ENCODE data around the gene SMIM36.

SMIM36 gene

DNA sequence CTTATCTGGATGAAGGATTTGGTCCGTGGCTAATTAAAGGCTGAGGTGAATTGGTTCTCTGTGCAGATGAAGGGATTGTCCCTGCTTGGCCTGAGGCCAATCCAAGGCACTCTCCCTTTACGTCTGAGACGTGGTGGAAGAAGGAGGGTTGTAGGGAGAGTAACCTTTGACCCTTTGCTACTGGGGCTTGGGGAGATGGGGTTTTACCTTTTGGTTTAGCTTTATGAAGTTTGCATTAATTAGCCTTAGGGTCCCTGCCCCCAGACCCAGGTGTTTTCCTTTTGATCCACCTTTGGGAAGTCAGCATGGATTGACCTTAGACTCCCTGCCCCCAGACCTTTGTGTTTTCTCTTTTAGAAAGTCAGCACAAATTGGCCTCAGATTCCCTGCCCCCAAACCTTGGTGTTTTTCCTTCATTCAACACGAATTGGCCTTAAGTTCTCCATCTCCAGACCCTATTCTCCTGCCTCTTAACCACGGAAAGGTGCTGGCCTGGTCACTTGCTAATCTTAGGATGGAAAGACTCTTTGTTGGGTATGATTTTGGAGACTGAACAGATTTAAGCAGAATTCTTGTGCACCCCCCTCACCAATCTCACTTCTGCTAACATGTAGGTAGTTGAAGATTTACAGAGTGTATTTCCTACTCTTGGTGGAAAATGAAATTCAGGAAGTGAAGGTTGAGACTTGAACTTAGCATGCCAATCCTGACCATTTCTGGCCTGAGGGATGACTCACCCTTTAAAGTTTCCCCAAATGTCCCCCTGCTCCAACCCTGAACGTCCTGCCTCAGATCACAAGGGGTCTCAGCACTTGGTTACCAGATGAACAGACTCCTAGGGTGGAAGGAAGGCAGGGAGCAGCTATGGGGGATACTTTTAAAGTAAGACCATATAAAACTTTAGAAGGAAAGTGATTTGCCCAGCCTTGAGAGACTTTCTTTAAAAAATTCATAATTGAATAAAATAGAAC is 66.5 kb downstream of the SMIM36 start:
- H3K9me3 ChIP-seq (ENCODE audit: low read length), result no peaks in the 10 kb centered on the region
- no peaks in the 10 kb centered on the region for H3K4me1 ChIP-seq (ENCODE audit: insufficient read depth, low read length)
- H3K4me3 ChIP-seq (ENCODE audit: low read length), result no peak overlapping the region
- no peaks in the 10 kb centered on the region for H3K36me3 ChIP-seq (ENCODE audit: insufficient read depth, low read length)
- H2AFZ ChIP-seq (ENCODE audit: low read depth, low read length), result no peak overlapping the region
- no peaks in the 10 kb centered on the region for H3K27me3 ChIP-seq (ENCODE audit: insufficient read depth, low read length)

- H3K9me3 ChIP-seq (ENCODE audit: low read length), result no peaks in the 10 kb centered on the region
- no peaks in the 10 kb centered on the region for H3K36me3 ChIP-seq (ENCODE audit: insufficient read depth, low read length)
- no peaks in the 10 kb centered on the region for H3K4me1 ChIP-seq (ENCODE audit: insufficient read depth, low read length)
- no peak overlapping the region for H3K4me3 ChIP-seq (ENCODE audit: low read length)
- no peak overlapping the region for H2AFZ ChIP-seq (ENCODE audit: low read depth, low read length)
- no peaks in the 10 kb centered on the region for H3K27me3 ChIP-seq (ENCODE audit: insufficient read depth, low read length)
Measured at GRCh38 chr17:55443904-55444303, 67.3 kb downstream of the SMIM36 start.

DNA sequence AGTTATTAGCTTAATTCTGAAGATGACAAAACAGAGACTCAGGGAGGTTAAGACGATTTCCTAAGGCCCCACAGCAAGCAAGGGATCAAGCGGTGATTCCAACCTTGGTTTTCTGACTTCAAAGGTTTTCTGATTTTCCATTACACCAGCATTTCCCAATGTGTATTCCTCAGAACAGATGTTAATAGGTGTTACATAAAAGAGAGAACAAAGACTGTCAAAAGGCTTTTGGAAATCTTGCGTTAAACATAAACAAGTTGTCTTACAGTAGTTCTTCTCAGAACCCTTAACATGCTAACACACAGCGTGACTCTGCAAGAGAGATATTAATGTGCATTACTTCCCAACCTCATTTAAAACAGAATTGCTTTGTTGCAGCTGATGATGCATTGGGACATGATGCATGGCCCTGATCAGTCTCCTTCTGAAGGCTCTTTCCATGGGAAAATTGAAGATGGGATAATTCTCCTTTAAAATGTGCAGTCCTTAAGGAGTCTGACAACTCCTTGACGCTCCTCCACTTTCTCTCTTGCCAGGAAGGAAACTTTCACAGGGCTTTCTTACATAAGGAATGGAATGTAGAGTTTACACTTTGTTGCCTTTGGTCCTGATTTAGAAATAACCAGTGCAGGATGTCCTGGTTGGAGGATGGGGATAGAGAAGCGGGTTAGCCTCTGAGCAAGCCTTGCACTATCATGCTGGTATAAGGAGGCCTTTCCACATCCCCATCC is 68.1 kb downstream of the SMIM36 start:
- no peaks in the 10 kb centered on the region for H3K9me3 ChIP-seq (ENCODE audit: low read length)
- no peaks in the 10 kb centered on the region for H3K27me3 ChIP-seq (ENCODE audit: insufficient read depth, low read length)
- no peaks in the 10 kb centered on the region for H3K36me3 ChIP-seq (ENCODE audit: insufficient read depth, low read length)
- no peak overlapping the region for H3K4me3 ChIP-seq (ENCODE audit: low read length)
- H3K4me1 ChIP-seq (ENCODE audit: insufficient read depth, low read length), result no peaks in the 10 kb centered on the region
- H2AFZ ChIP-seq (ENCODE audit: low read depth, low read length), result no peak overlapping the region

GRCh38 chr17:55442462-55442861 is 68.8 kb downstream of the SMIM36 start:
- Histone ChIP-seq H2AFZ (ENCODE audit: low read depth, low read length) (no peak overlapping the region), H3K4me3 (ENCODE audit: low read length) (no peak overlapping the region), H3K9me3 (ENCODE audit: low read length) (no peaks in the 10 kb centered on the region), H3K27me3 (ENCODE audit: insufficient read depth, low read length) (no peaks in the 10 kb centered on the region), H3K4me1 (ENCODE audit: insufficient read depth, low read length) (peaks cover under 1% of the 10 kb centered on the region), H3K36me3 (ENCODE audit: insufficient read depth, low read length) (no peaks in the 10 kb centered on the region)

DNA sequence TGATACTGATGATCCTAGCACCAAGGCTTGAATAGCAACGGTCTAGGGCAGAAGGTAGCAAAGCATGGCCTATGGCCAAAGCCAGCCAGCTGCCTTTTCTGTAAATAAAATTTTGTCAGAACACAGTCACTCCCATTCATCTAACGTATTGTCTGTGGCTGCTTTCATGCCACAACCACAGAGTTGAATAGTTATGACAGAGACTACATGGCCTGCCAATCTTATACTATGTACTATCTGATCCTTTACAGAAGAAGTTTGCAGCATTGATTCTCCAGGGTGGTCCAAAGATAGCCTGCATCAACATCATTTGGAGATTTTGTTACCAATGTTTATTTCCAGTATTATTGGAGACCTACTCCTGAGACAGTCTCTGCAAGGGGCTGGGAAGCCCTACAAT is 69.7 kb downstream of the SMIM36 start:
- Histone ChIP-seq H3K27me3 (ENCODE audit: insufficient read depth, low read length) (no peaks in the 10 kb centered on the region), H2AFZ (ENCODE audit: low read depth, low read length) (no peak overlapping the region), H3K4me3 (ENCODE audit: low read length) (no peak overlapping the region), H3K9me3 (ENCODE audit: low read length) (no peaks in the 10 kb centered on the region), H3K4me1 (ENCODE audit: insufficient read depth, low read length) (peaks cover 4% of the 10 kb centered on the region), H3K36me3 (ENCODE audit: insufficient read depth, low read length) (no peaks in the 10 kb centered on the region)

- Histone ChIP-seq H3K4me1 (ENCODE audit: insufficient read depth, low read length) (peaks cover 4% of the 10 kb centered on the region), H3K9me3 (ENCODE audit: low read length) (no peaks in the 10 kb centered on the region), H3K4me3 (ENCODE audit: low read length) (no peak overlapping the region), H2AFZ (ENCODE audit: low read depth, low read length) (no peak overlapping the region), H3K36me3 (ENCODE audit: insufficient read depth, low read length) (no peaks in the 10 kb centered on the region), H3K27me3 (ENCODE audit: insufficient read depth, low read length) (no peaks in the 10 kb centered on the region)
Measured at GRCh38 chr17:55440391-55440790, 70.9 kb downstream of the SMIM36 start.

DNA sequence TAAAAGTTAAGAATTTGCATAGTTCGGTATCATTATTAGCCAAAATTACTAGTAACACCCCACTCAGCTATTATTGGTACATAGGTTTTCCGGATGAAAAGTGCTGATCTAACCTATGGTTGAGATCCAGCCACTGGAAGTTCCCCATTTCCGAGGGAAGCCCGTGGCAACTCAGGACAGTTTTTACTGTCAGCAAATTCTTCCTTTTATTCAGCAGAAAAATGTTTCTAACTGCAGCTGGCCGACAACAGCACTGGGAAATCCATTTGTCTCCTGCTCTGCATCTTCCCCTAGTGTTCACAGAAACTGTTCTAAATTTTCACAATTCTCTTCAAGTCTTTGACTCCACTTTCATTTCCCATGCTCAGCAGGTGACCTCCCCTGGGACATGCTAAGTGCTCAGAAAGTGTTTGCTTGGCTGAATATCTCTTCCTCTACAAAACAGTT is 74.1 kb downstream of the SMIM36 start:
- Histone ChIP-seq H3K9me3 (ENCODE audit: low read length) (no peaks in the 10 kb centered on the region), H3K36me3 (ENCODE audit: insufficient read depth, low read length) (no peaks in the 10 kb centered on the region), H3K4me1 (ENCODE audit: insufficient read depth, low read length) (peaks cover 4% of the 10 kb centered on the region), H3K4me3 (ENCODE audit: low read length) (no peak overlapping the region), H2AFZ (ENCODE audit: low read depth, low read length) (no peak overlapping the region), H3K27me3 (ENCODE audit: insufficient read depth, low read length) (no peaks in the 10 kb centered on the region)

GRCh38 chr17:55436224-55437158 is 74.8 kb downstream of the SMIM36 start:
- Histone ChIP-seq H2AFZ (ENCODE audit: low read depth, low read length) (no peak overlapping the region), H3K4me3 (ENCODE audit: low read length) (no peak overlapping the region), H3K9me3 (ENCODE audit: low read length) (no peaks in the 10 kb centered on the region), H3K4me1 (ENCODE audit: insufficient read depth, low read length) (peaks cover 4% of the 10 kb centered on the region), H3K27me3 (ENCODE audit: insufficient read depth, low read length) (no peaks in the 10 kb centered on the region), H3K36me3 (ENCODE audit: insufficient read depth, low read length) (no peaks in the 10 kb centered on the region)

GRCh38 chr17:55435408-55435807 is 75.8 kb downstream of the SMIM36 start:
- H3K36me3 ChIP-seq (ENCODE audit: insufficient read depth, low read length), result no peaks in the 10 kb centered on the region
- no peak overlapping the region for H3K4me3 ChIP-seq (ENCODE audit: low read length)
- peaks cover 4% of the 10 kb centered on the region for H3K4me1 ChIP-seq (ENCODE audit: insufficient read depth, low read length)
- no peak overlapping the region for H2AFZ ChIP-seq (ENCODE audit: low read depth, low read length)
- H3K9me3 ChIP-seq (ENCODE audit: low read length), result no peaks in the 10 kb centered on the region
- no peaks in the 10 kb centered on the region for H3K27me3 ChIP-seq (ENCODE audit: insufficient read depth, low read length)

- Histone ChIP-seq H3K27me3 (ENCODE audit: insufficient read depth, low read length) (no peaks in the 10 kb centered on the region), H3K4me3 (ENCODE audit: low read length) (no peak overlapping the region), H3K4me1 (ENCODE audit: insufficient read depth, low read length) (peaks cover 4% of the 10 kb centered on the region), H2AFZ (ENCODE audit: low read depth, low read length) (no peak overlapping the region), H3K36me3 (ENCODE audit: insufficient read depth, low read length) (no peaks in the 10 kb centered on the region), H3K9me3 (ENCODE audit: low read length) (no peaks in the 10 kb centered on the region)
Measured at GRCh38 chr17:55434721-55435120, 76.5 kb downstream of the SMIM36 start.

GRCh38 chr17:55433629-55434422 is 77.4 kb downstream of the SMIM36 start:
- peaks cover 4% of the 10 kb centered on the region for H3K4me1 ChIP-seq (ENCODE audit: insufficient read depth, low read length)
- no peak overlapping the region for H3K4me3 ChIP-seq (ENCODE audit: low read length)
- no peak overlapping the region for H2AFZ ChIP-seq (ENCODE audit: low read depth, low read length)
- H3K9me3 ChIP-seq (ENCODE audit: low read length), result no peaks in the 10 kb centered on the region
- no peaks in the 10 kb centered on the region for H3K36me3 ChIP-seq (ENCODE audit: insufficient read depth, low read length)
- H3K27me3 ChIP-seq (ENCODE audit: insufficient read depth, low read length), result no peaks in the 10 kb centered on the region

GRCh38 chr17:55433029-55433628 is 78.1 kb downstream of the SMIM36 start:
- no peaks in the 10 kb centered on the region for H3K9me3 ChIP-seq (ENCODE audit: low read length)
- no peak overlapping the region for H3K4me3 ChIP-seq (ENCODE audit: low read length)
- H2AFZ ChIP-seq (ENCODE audit: low read depth, low read length), result no peak overlapping the region
- no peaks in the 10 kb centered on the region for H3K36me3 ChIP-seq (ENCODE audit: insufficient read depth, low read length)
- H3K27me3 ChIP-seq (ENCODE audit: insufficient read depth, low read length), result no peaks in the 10 kb centered on the region
- peaks cover 4% of the 10 kb centered on the region for H3K4me1 ChIP-seq (ENCODE audit: insufficient read depth, low read length)

All from neuron (in vitro differentiated cells).